K562 (cell line): ENCODE data around the gene DEPDC1B.

Experiments
- NRF1 ChIP-seq, 2 experiments: fragments of 450-650 bp; IDR thresholded peaks in 1 of 2; conservative IDR thresholded peaks in 1 of 2; 2 replicates each; pipeline ENCODE4 v1.6.1; 2014; ENCODE audit warnings: mild to moderate bottlenecking in 2 of 2
- TF ChIP-seq, protein P1 (sequence below): fragments of 450-650 bp; formaldehyde crosslinking; IDR thresholded peaks from 2 replicates; pipeline ENCODE4 v1.4.0; 2020; ENCODE audit warnings: mild to moderate bottlenecking, moderate library complexity

DNA sequence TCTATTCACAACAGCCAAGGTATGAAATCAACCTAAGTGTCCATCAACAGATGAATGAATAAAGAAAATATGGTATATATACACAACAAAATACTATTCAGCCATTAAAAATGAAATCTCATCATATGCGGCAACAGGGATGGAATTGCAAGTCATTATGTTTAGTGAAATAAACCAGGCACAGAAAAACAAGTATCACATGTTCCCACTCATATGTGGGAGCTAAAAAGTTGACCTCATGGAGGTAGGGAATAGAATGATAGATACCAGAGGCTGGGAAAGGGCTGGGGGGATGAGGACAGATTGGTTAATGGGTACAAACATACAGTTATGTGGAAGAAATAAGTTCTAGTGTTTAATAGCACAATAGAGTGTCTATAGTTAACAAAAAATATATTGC lies 149.7 kb downstream of the DEPDC1B start:
- TF ChIP-seq NRF1 (conservative IDR thresholded peaks at IDR 0.05 in 1 of 2, IDR thresholded peaks at IDR 0.05 in 1 of 2) = no peak
- TF ChIP-seq, protein P1, sequence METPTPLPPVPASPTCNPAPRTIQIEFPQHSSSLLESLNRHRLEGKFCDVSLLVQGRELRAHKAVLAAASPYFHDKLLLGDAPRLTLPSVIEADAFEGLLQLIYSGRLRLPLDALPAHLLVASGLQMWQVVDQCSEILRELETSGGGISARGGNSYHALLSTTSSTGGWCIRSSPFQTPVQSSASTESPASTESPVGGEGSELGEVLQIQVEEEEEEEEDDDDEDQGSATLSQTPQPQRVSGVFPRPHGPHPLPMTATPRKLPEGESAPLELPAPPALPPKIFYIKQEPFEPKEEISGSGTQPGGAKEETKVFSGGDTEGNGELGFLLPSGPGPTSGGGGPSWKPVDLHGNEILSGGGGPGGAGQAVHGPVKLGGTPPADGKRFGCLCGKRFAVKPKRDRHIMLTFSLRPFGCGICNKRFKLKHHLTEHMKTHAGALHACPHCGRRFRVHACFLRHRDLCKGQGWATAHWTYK (CRISPR knock-in tag) = no peak
